Caki2 (cell line): ENCODE results near the gene EDIL3. TPM values are rescaled to one million over a fixed set of nuclear protein-coding genes. Genes with fewer than 3 reads are reported as not detected.

Experiments
- DNase-seq: peaks from one replicate; pipeline ENCODE4 v3.0.0-alpha.2; 2015; ENCODE audit warnings: low read depth
- in situ Hi-C: cut with HindIII; loops from 2 replicates; pipeline ENCODE4 v1.10.0; 2016; ENCODE audit warnings: low sequenced_read_pairs, low pct_unique_long_range_greater_than_20kb, mixed read lengths
- total RNA-seq: library from RNA; depleted of rRNA; stranded (reverse); fragments of >200 nt; shearing (Covaris generic); gene quantifications from 2 replicates; pipeline ENCODE4 v1.2.3, GENCODE V29; 2014; ENCODE audit warnings: low replicate concordance

The EDIL3 gene
- total RNA-seq, 1 experiment from 2014 or later: 127 TPM

DNA sequence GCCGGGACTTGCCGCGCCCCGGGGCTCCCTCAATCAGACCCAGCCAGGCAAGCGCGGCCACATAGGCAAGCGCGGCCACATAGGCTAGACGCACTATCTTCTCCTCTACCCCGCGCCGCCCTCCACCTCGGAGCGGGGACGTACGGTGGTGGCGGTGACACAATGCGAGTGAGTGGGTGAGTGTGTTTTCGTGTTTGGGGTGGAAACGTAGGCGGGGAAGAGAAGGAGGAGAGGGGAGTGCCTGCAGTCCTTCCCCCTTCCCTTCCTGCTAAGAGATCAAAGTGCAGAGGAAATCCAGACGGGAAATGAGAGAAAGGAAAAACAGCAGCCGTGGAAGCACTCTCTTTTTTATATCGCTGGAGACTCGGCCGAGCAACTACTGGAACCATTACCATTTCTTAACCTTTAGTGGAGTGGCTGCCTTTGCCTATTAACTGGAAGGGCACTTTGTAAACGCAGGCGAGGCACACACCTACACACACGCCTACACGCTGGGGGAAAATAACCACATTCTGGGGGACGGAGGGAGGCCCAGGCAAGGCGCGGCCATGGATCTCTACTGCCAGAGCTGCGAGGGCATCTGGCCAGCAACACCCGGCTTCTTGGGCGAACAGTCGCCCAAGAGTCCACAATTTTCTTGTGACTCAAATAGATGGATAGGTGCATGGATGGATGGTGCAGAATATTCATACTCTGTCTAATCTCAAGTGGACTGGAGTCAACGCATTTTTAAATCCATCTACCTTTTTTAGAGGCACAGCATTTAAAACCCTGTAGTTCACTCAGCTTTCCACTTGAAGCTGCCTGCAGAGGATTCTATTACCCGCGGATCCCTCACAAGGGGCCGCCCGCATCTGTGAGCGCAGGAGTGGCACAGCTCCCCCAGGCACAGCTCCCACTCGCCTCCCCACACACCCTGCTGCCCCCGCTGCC lies 2.1 kb downstream of the EDIL3 start:
- in situ Hi-C loops: no loop called here
- DNase-seq: peak; percentile 73

DNA sequence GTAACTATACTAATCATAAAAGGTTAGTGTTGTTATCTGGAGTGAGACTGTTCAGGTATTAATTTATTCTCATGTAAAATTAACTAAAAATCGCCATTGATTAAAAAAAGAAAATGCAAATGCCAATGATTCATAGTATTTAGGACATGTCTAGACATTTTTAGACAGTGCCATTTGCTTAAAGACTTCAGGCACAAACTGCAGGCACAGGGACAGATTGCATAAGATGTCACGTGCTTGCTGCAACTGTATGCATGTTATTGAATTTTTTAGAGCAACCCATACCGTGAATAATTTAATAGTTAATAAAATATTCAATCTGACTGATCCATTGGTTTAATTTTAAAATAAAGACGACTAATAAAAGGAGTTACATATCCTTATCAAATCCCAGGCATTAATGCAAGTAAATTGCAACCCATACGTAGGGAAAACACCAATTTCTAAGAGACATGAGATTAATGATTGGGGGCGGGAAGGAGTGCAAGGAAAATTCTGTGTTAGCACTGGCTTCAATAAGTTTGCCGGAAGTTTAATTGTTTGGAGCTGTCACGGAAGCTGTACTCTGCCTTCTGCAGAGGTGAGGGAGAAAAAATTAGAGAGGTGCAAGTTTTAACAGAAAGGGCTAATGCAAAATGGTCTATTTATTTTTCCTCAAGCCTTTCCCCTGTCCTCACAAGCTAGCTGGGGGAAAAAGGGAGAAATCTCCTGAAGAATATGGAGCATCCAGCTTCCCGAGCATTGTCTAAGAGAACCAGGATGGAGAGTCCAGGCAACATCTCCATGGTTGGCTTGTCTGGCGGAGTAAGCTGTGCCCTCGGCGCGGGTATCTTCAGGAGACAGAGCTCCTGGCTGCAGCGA lies 2.9 kb downstream of the EDIL3 start:
- in situ Hi-C loops: no loop called here
- peak; percentile 71 for DNase-seq

DNA sequence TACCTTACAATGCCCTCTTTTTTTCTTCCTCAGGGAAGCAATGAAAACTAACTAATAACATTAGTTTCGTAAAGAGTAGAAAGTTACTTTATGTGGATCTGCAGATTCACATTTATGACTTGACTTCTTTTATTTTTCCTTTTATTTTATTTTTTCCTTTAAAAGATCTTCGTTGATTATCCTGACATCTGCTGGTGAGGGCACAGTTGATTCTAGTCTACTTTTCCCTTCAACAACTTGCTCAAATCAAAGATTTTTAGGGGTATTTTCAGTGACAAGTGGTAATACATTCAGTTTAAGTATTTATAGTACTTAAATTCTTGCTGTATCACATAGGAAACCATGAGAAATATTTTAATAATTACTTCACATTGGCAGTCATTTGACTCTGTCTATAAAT lies 4.9 kb downstream of the EDIL3 start:
- DNase-seq: peak; percentile 55
- in situ Hi-C loops: no loop called here

DNA sequence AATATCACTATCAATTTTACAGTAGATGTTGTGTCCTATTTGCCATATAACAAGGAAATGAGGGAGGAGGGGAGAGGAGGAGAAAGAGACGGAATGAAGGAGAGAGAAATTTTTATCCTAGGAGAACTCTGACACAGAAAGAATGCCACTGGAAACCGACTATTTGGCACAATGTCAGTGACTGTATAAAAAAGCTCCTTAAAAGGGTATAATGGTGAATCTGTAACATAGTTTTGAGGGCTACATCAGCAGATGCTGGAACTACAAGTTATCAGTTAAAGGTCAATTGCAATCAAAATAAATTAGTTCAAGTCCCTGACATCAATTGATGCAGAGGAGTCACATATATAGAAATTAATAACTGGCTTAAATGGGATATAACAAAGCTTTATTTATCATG lies 5.7 kb downstream of the EDIL3 start:
- no peak for DNase-seq
- in situ Hi-C loops: no loop called here

DNA sequence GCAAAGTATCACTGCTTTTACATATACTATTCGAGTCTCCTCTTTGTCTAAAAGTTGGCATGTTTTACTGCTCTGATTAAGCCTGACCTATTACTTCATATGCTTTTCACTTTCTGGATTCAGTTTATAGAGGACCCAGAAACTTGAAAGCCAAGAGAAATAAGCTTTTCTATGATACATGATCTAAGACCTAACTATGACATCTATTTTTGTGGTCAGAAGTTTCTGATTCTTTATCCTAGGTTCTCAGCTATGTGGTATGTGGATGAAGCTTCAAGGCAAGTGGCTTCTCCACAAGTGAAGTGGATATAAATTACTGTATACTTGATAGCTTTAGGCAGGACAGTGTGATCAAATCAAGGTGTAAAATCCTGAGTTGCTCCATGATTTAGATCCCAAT lies 6.3 kb downstream of the EDIL3 start:
- in situ Hi-C loops: no loop called here
- no peak for DNase-seq

DNA sequence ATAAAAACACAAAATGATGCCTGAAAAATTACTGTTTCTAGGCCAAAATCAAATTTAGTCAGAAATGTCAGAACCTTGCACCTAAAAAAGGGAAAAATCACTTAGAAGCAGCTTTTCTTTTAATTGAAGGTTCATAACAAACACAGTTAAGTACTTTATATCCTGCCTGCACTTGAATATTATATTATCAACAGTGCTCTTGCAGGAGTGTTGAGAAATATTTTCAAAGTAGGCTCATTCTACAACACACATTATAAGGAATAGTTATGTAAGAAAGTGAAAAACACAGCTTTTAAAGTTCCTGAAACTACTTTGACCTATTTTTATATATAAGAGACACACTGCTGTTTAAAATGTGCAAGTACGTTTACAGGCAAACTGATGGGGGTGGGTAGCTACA lies 8.3 kb downstream of the EDIL3 start:
- in situ Hi-C loops: no loop called here
- DNase-seq: no peak

DNA sequence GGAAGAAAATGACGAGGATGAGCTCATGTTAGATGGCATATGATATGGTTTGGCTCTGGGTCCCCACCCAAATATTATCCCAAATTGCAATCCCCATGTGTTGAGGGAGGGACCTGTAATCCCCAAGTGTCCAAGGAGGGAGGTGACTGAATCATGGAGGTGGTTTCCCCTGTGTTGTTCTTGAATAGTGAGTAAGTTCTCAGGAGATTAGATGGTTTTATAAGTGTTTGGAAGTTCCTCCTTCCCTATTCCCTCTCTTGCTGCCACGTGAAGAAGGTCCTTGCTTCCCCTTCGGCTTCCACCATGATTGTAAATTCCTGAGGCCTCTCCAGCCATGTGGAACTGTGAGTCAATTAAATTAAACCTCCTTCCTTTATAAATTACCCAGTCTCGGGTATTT lies 10.1 kb downstream of the EDIL3 start:
- peak; percentile 86 for DNase-seq
- in situ Hi-C loops: no loop called here

DNA sequence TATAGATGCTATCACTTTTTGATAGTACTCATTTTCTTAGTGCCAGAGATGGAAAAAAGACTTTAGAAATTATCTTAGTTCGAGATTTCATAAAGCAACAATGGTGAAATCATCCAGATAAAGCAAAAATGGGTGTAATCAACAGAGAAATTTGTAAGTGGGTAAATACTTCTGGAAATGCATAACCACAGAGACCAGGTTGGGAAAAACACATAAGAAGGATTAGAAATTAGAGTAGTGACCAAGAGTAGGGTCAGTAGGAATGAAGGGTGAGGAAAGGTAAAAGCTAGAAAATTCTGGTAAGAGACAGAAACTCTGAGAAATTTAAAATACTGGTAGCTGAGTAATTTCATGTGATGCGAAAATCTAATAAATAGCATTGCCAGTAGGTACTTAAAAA lies 11.2 kb downstream of the EDIL3 start:
- no peak for DNase-seq
- in situ Hi-C loops: no loop called here

DNA sequence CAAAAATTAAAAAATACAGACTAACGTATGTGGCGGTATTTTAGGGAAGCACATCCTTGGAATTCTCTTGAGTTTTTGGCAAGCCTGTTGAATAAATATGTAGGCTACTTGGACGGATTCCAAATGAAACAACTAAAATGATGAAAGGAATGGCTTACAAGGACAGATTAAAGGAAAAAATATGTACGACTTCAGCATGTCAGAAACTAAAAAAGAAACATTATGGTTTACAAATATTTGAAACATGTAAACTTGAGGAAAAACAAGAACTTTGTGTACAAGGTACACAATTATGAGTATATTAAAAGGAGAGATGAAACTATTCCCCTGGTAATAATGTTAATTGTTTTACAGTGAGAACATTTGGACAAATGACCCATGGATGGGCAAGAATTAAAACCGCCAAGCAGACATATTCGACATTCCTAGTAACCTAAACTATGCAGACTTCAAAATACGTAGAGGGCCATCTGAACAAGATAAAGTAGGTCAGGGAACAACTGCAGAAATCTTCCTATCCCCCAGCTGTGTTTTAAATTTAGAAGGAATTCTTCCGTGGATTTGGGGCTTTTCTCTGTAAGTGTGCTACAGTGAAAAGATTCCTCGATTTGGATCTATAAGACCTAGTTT lies 12.5 kb downstream of the EDIL3 start:
- in situ Hi-C loops: no loop called here
- peak; percentile 54 for DNase-seq

DNA sequence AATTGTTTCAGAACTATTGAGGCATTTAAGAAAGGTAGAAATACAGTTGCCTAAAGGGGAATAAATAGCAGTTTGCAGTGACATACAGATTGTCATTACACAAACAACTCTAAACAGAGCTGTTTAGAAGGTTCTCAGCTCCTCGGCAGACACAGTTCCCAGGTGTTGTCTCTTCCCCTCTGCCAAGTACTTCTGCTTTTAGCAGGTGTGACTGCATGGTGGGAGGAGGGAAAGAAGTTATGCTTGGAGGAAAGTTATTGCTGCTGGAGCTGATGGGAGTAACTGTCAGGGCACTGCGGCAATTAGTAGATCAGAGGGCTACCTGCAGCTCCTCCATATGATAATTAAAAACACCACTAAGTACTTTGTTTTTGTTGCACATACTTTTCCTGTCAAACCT lies 14.5 kb downstream of the EDIL3 start:
- in situ Hi-C loops: no loop called here
- no peak for DNase-seq

DNA sequence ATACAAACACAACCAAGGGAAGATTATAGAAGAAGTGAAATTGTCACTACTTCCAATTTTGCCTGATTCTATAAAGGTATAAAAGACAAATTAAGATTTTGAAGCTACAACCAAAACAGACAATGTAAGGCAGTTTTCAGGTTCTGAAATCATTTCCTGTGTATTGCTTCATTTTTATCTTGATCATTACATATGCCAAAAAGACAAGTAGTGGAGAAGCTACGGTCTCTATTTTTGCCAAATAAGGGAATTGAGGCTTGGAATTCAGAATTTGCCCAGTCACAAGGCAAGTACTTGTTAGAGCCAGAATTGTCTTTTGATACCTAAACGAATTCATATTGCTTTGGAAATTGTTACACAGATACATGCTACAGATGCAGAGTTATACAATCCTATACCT lies 20.6 kb downstream of the EDIL3 start:
- in situ Hi-C loops: no loop called here
- no peak for DNase-seq

DNA sequence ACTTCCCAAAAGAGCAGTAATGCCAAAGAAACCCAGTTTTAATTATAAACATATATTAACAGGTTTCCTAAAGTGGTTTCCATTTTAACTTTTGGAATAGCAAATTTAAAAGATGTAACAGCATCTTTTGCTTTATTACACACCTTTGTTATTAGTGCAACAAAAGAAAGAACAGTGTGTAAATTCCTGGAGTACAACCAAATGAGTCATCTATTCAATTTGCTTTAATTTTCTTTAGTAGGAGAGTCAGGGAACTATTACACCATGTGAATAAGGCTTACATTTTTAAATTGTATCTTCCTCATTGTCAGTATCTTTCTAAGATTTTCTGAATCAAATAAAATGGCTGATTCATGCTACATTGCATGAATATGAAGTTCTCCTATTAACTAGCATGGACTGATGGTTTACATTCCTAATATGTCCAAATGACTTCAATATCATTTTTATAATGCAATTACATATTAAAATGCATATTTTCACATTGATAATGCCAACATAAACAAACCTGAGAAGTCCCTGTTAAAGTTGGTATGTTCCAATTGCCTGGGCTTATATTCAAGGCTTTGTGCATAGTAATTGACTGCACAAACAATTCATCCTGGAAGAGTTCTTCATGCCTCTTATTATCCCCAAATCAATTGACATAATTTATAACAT lies 22.5 kb downstream of the EDIL3 start:
- no peak for DNase-seq
- in situ Hi-C loops: no loop called here

DNA sequence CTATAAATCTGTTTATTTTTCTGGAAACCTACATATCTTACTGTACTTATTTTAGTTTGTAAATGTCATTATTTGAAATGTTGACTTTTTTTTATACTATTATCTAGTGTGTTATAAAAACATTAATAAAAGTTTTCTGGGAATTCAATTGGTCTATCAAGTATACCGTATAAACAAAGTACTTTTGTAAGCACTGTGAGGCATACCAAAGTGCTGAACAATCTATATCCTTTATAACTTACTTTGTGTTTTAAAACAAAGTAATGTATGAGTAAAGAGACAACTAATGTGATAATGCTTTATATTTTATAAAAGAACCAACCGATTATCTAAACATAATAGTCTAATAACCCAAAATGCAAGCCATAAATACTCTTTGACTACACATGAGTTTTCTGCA lies 23.1 kb downstream of the EDIL3 start:
- no peak for DNase-seq

DNA sequence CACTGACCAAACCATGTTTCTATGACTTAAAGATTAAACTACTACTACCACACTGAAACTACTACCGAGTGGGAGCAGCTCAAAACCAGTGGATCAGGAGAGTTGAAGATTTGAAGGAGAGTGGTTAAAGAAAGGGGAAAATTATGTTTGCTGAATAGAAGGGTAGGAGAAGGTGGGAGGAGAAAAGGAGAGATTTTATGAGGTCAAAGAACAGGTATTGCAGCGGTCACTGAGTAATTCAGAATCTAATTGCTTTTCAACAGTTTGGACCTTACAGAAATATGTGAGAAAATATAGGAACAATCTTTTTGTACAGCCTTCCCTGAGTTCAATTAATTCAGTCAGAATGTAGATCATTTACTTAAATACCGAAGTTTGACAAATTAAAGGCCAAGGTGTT lies 24.6 kb downstream of the EDIL3 start:
- in situ Hi-C loops: no loop called here
- no peak for DNase-seq

More for the DNA sequence above, 23.1 kb downstream of the EDIL3 start:
- in situ Hi-C loops: no loop called here

DNA sequence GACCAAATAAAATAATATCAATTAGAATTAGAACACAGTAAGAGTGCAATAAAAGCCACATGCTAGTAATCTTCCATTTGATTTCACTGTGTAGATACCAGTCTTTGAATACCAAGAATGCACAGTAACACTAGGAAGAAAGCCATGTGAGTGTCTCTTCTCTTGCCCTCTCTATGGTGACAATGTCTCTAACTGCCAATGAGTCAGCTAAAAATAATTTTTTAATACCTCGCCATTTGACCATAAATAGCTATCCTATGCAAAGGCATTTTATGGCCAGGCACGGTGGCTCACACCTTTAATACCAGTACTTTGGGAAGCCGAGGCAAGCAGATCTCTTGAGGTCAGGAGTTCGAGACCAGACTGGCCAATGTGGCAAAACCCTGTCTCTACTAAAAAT lies 30.6 kb downstream of the EDIL3 start:
- in situ Hi-C loops: no loop called here
- DNase-seq: no peak

DNA sequence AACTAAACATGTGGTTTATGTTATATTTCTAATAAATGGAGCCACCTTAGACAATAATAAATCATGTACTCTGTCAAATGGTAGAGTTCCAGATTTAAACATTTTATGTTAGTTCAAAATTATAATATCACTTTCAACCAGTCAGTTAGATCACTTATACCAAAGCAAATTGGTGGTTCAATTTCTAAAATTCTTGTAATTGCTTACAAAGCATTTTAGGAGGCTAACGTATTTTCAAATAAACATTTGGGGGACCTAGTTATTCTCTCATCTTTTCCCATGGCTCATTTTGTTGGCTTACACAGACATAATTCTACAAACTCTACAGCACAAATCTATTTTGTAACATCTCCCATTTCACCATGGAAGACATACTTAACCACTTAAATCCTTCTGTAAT lies 39.9 kb downstream of the EDIL3 start:
- in situ Hi-C loops: no loop called here
- no peak for DNase-seq

DNA sequence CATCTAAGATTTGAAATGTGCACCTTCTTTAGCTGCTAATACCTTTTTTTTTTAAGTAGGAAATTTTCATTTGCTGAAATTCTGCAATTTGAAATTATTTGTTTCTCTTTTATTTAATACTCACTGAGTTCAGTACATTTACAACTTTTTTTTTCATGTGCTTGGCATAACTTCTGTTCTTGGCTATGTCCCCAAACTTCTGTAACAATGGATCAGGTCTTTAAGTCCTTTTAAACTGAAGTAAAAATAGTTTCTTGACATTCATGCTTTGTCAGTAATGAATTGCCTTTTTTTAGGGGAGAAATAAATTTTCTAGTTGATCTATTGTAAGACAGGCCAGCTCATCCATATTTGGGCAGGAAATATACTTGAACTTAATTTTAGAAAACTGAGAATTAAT lies 41.5 kb downstream of the EDIL3 start:
- DNase-seq: no peak
- in situ Hi-C loops: no loop called here

DNA sequence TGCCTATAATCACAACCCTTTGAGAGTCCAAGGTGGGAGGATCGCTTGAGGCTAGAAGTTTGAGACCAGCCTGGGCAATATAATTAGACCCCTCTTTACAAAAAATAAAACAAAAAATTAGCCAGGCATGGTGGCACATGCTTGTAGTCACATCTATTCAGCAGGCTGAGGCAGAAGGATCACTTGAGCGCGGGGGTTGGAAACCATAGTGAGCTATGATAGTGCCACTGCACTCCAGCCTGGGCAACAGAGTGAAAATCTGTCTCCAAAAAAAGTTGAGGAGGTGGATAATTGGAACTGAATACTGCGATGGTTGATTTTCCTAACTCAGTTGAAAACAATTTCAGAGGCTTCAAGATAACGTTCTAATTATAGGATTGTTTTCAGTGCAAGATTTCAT lies 52.6 kb downstream of the EDIL3 start:
- no peak for DNase-seq
- in situ Hi-C loops: no loop called here
